ENCODE results near the gene ELL2.
A peak's percentile ranks its signal among the peaks of the same experiment; 100 is the strongest.

Gene ELL2

GRCh38 chr5:95961617-95962474, at the start of gene ELL2:
ELL2 (minus strand) TSS chr5:95961851; CDS start chr5:95961721, 130 bp downstream.
- peak; percentile 96 to 97 (median 96) for DNase-seq (ENCODE audit: low read depth in 2 of 3, low spot score in 1 of 3)

DNA sequence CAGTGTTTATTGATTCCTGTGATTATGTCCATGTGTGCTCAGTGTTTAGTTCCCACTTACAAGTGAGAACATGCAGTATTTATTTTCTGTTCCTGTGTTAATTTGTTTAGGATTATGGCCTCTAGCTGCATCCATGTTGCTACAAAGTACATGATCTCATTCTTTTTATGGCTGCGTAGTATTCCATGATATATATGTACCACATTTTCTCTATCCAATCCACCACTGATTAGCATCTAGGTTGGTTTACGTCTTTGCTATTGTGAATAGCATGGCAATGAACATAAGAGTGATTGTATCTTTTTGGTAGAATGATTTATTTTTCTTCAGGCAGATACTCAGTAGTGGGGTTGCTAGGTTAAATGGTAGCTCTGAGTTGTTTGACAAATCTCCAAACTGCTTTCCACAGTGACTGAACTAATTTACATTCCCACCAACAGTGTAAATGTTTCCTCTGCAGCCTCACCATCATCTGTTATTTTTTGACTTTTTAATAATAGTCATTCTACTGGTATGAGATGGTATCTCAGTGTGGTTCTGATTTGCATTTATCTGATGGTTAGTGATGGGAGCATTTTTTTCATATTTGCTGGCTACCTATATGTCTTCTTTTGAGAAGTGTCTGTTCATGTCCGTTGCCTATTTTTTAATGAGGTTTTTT, 47.5 kb upstream of the ELL2 start:
- no peak for DNase-seq (ENCODE audit: low read depth in 2 of 3, low spot score in 1 of 3)

GRCh38 chr5:96008487-96008886, 46.8 kb upstream of the ELL2 start:
- DNase-seq (ENCODE audit: low read depth in 2 of 3, low spot score in 1 of 3): no peak

DNA sequence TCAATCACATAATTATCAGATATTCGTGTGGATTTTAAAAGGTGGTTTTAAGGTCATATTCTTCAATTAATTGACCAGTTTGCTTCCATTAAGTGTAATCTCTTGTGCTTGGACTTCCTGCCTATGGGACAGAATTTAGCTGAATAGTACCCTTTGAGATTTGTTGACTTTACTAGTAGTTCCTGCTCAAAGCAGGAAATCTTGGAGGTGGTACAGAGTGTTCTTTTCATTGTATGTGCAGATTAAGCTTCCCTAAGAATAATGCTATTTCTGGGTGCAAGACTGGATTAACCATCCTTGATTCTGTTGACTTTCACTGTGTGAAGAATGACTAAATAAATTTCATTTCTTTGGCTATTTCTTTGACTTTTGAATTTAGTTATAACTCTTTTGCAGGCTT, 45.4 kb upstream of the ELL2 start:
- no peak for DNase-seq (ENCODE audit: low read depth in 2 of 3, low spot score in 1 of 3)

- no peak for DNase-seq (ENCODE audit: low read depth in 2 of 3, low spot score in 1 of 3)
These were observed 44.6 kb upstream of the ELL2 start for GRCh38 chr5:96006291-96006690.

DNA sequence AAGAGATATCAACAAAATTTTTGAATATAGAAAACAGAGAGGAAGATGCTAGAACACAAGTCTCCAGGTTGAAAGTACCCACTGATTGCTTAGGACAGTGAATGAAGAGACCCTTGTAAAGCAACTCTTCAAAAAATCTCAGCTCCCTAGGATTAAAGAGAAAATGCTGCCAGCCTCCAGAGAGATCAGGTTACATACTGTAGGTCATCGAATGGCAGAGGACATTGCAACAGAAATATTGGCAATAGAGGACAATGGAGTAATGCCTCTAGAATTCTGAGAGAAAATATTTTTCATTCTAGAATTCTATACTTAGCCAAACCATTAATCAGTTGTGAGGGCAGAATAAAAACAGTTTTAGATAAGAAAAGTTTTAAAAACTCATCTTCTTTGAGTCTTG, 43.1 kb upstream of the ELL2 start:
- DNase-seq (ENCODE audit: low read depth in 2 of 3, low spot score in 1 of 3): no peak

GRCh38 chr5:96004087-96004486, 42.4 kb upstream of the ELL2 start:
- no peak for DNase-seq (ENCODE audit: low read depth in 2 of 3, low spot score in 1 of 3)

- no peak for DNase-seq (ENCODE audit: low read depth in 2 of 3, low spot score in 1 of 3)
These were observed 39.6 kb upstream of the ELL2 start for GRCh38 chr5:96001262-96001661.

DNA sequence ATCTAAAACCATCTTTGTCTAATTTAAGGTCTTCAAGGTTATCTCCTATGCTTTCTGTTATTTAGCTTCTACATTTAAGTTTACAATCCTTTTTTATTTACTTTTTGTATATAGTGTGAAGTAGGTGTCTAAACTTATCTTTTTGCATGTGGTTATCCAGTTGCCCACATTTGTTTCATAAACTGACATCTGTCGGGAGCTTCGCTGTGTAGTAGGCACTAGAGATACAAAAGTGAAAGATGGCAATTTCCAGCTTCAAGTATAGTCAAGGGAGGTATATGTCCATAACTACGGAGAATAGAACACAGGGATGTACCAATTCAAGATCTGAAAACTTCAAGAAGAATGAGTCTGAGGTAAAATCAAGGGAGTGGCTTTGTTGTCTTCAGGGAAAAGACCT, 38.7 kb upstream of the ELL2 start:
- no peak for DNase-seq (ENCODE audit: low read depth in 2 of 3, low spot score in 1 of 3)

DNA sequence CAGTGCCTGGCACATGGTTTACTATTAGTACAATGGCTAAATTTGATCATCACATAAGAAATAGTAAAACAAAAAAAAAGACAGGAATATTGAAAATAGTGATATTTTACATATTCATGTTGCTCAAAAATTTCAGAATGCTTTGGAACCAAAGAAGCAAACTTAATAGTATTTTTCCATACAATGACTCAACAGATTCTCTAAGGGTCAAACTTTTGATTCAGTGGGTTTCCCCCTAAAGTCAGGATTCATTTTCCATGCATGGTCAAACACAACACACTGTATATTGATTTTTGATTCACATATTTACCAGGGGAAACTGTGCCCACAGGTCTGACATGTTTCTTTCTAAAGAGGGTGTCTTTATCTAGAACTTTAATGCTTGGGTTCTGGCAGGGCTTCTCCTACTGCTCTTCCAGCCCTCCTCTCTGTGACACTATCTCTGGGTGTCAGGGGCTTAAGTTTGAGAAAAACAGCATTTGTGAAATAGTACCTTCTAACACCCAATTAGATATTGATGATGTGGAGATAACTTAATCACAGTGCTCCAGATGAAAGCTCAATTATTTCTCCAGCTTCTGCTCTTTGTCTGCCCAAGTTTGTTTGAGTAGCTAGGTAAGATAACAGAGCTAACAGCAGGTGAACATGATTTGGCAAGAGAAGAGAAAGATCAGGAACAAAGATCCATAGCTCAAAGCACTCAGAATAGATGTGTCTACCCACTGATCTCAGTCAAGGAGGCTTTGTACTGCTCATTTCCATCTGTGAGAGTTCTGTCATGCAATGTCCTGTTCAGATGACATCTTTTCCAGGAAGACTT, 35.5 kb upstream of the ELL2 start:
- no peak for DNase-seq (ENCODE audit: low read depth in 2 of 3, low spot score in 1 of 3)

- DNase-seq (ENCODE audit: low read depth in 2 of 3, low spot score in 1 of 3): no peak
These were observed 34.4 kb upstream of the ELL2 start for GRCh38 chr5:95995962-95996489.

GRCh38 chr5:95993776-95994175, 32.1 kb upstream of the ELL2 start:
- DNase-seq (ENCODE audit: low read depth in 2 of 3, low spot score in 1 of 3): no peak

DNA sequence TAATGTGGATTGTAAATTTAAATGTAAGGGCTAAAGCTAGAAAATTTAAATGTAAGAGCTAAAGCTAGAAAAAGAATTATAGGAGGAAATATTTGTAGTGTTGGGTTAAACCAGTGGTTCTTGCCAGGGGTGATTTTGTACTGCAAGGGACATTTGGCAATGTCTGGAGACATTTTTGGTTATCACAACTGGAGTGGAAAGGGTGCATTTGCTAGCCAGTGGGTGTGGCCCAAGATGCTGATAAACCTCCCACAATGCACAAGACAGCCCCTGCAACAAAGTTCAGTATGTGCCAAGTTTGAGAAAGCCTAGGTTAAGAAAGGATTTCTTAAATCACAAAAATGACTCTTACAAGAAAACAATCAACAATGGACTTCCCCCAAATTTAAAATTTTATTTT, 31.6 kb upstream of the ELL2 start:
- DNase-seq (ENCODE audit: low read depth in 2 of 3, low spot score in 1 of 3): no peak

- DNase-seq (ENCODE audit: low read depth in 2 of 3, low spot score in 1 of 3): no peak
These were observed 27.8 kb upstream of the ELL2 start for GRCh38 chr5:95989283-95990048.

GRCh38 chr5:95988877-95989276, 27.2 kb upstream of the ELL2 start:
- DNase-seq (ENCODE audit: low read depth in 2 of 3, low spot score in 1 of 3): no peak

GRCh38 chr5:95988094-95988493, 26.4 kb upstream of the ELL2 start:
- DNase-seq (ENCODE audit: low read depth in 2 of 3, low spot score in 1 of 3): no peak

GRCh38 chr5:95986937-95987520, 25.4 kb upstream of the ELL2 start:
- no peak for DNase-seq (ENCODE audit: low read depth in 2 of 3, low spot score in 1 of 3)

- no peak for DNase-seq (ENCODE audit: low read depth in 2 of 3, low spot score in 1 of 3)
These were observed 24.4 kb upstream of the ELL2 start for GRCh38 chr5:95986001-95986400.

GRCh38 chr5:95985249-95985648, 23.6 kb upstream of the ELL2 start:
- no peak for DNase-seq (ENCODE audit: low read depth in 2 of 3, low spot score in 1 of 3)

DNA sequence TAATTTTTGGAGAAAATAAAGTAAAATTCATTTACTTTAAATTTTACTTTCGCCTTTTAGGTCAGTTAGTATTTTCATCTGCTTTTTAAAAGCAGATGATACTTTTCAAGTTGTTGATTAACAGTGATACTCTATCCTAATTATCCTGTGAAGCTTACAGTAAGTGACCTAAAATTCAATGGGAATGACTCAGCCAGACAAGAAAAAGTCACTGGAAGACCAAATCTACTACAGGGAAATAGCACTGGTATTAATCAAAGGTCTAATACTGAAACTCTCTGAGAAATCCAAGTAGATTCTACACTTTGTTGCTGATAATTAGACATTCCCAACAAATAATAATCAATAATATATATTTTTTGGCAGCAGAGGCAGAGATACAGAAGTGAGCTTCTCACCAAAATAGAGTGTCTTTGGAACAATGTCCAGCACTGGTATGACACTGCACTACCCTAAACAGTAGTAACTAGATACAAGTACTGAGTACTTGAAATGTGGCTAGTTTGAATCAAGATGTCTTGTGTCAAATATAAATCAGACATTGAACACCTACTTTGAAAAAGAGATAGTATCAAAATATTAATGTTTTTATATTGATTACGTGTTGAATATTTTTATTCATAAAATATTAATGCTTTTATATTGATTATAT, 22.8 kb upstream of the ELL2 start:
- no peak for DNase-seq (ENCODE audit: low read depth in 2 of 3, low spot score in 1 of 3)

Data from stimulated activated CD4-positive, alpha-beta T cell treated with anti-CD3 and anti-CD28 coated beads, Interleukin-12 subunit alpha, Interleukin-12 subunit beta, amount 100 ng/mL, for 48 hours (primary cell).